ENCODE data around the gene MED8.

MED8 gene

DNA sequence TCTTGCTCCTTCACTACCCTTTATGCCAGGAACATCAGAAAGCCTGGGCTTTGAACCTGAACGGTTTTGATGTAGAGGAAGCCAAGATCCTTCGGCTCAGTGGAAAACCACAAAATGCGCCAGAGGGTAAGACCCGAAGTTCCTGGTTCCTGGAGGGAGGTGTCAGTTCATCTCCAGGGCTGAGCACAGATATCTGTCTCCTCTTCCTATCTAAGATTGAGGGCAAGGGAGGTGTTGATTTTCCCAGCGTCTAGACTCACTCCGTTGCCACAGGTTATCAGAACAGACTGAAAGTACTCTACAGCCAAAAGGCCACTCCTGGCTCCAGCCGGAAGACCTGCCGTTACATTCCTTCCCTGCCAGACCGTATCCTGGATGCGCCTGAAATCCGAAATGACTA lies 29.9 kb downstream of the MED8 start:
- H3K27me3 Mint-ChIP-seq, result no peaks in the 10 kb centered on the region
- H3K9me3 Mint-ChIP-seq, result no peaks in the 10 kb centered on the region
- DNase-seq, result no peak
- no peak for ATAC-seq
- H3K4me1 Mint-ChIP-seq, result peaks cover 63% of the 10 kb centered on the region
- peak overlapping the region; percentile 80 to 94 for H3K27ac Mint-ChIP-seq
- peak overlapping the region; percentile 94 to 98 for H3K4me3 Mint-ChIP-seq

DNA sequence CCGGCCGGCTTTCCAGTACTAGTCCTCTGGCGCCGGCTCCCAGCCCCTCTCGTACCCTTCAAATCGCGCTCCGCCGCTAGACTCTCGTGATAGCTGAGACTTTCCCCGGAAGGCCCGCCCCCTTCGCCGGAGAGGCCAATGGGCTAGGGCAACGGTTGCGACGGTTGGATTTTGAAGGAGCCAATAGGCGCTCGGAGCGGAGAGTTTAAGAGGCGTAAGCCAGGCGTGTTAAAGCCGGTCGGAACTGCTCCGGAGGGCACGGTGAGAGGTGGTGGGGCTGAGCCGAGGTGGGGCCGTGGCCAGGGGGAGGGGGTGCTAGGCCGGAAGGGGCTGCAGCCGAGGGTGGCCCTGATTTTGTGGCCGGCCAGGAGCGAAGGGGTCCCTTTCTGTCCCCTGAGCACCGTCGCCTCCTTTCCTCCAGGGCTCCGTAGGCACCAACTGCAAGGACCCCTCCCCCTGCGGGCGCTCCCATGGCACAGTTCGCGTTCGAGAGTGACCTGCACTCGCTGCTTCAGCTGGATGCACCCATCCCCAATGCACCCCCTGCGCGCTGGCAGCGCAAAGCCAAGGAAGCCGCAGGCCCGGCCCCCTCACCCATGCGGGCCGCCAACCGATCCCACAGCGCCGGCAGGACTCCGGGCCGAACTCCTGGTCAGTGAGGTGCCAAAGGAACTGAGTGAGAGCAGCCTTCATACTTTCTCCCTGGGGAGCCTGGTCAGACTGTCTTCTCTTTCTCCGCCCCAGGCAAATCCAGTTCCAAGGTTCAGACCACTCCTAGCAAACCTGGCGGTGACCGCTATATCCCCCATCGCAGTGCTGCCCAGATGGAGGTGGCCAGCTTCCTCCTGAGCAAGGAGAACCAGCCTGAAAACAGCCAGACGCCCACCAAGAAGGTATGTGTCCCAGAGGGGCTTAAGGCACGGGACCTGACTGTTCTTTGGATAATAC lies 30.6 kb downstream of the MED8 start, which contains the start of gene CDC20:
Gene CDC20 (plus strand): TSS at position 236 of the 948 bp plus-strand sequence. CDS start 235 bp downstream, at position 471.
- Mint-ChIP-seq H3K9me3 (no peaks in the 10 kb centered on the region), H3K27ac (peak within 1 kb of the TSS; percentile 95 to 96), H3K4me3 (peak within 1 kb of the TSS; percentile 94 to 98), H3K27me3 (no peaks in the 10 kb centered on the region), H3K4me1 (peaks cover 56% of the 10 kb centered on the region)
- DNase-seq, result peak; percentile 98 to 99
- peak; percentile 98 for ATAC-seq

DNA sequence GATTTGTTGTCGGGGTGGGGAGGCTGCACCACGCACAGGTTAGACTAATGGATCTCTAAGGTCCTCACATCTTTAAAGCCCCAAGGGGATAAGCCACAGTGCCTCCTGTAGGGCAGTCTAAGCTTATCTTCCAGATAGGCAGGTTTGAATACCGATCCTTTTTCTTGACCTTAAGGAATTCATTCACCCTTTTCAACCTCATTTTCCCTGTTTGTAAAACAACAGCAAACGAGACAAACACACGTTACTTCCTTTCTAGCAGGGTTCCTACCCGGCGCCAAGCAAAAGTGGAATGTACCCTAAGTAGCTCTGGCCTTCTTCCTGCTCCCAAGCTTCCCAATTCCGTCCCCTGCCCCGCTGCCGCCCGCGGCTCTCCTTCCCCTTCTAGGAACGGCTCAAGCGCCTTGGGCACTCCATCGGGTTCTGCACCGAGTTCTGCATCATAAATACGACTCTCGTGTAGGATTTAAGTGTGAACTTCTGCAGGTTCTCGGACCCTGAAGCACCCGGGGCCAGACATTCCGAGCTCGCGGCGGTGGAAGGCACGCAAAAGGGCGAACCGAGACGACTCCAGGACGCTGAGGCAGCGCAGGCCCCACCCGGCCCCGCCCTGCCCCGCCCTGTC lies 31.4 kb downstream of the MED8 start:
- ATAC-seq, result peak; percentile 38
- Mint-ChIP-seq H3K9me3 (no peaks in the 10 kb centered on the region), H3K4me1 (peaks cover 48% of the 10 kb centered on the region), H3K4me3 (peak overlapping the region; percentile 94 to 98), H3K27ac (peak overlapping the region; percentile 95 to 96), H3K27me3 (no peaks in the 10 kb centered on the region)
- no peak for DNase-seq

DNA sequence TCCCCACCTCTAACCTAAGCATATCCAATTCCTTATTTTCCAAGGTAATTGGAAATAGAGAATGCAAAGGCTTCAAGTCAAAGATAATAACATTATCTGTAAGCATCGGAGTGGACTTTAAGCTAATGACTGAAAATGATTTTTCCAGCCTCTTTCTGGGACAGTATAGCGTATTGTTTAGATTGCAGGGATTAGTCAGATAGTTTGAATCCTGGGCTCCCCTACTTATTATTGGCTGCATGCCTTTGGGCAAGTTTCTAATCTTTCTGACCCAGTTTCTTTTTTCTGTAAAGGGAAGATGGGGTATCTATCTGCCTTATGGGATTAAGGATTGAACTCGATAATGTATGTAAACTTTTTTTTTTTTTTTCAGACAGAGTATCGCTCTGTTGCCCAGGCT lies 32.3 kb downstream of the MED8 start:
- no peak for DNase-seq
- Mint-ChIP-seq H3K9me3 (no peaks in the 10 kb centered on the region), H3K27me3 (no peaks in the 10 kb centered on the region), H3K4me3 (peak overlapping the region in 1 of 2 donors; percentile 98), H3K27ac (no peak overlapping the region), H3K4me1 (peaks cover 38% of the 10 kb centered on the region)
- ATAC-seq, result no peak

DNA sequence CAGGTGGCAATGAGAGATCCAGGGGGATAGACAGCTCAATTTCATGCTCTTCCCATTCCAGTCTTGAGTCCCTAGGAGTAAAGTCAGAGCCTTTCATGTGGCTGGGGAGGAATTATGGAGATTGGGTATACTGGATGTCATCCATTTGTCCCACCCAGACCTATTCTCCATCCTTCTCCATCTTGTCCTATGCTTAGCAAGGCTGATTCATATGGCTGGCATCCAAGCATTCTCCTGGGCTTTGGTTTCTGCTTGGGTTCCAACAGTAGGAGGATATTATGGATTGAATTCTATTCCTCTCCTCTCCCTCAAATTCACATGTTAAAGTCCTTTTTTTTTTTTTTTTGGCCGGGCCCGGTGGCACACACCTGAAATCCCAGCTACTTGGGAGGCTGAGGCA lies 34.7 kb downstream of the MED8 start:
- H3K27ac Mint-ChIP-seq, result no peak overlapping the region
- no peak overlapping the region for H3K4me3 Mint-ChIP-seq
- no peaks in the 10 kb centered on the region for H3K27me3 Mint-ChIP-seq
- no peak for DNase-seq
- H3K9me3 Mint-ChIP-seq, result no peaks in the 10 kb centered on the region
- peaks cover 18% of the 10 kb centered on the region for H3K4me1 Mint-ChIP-seq
- no peak for ATAC-seq

DNA sequence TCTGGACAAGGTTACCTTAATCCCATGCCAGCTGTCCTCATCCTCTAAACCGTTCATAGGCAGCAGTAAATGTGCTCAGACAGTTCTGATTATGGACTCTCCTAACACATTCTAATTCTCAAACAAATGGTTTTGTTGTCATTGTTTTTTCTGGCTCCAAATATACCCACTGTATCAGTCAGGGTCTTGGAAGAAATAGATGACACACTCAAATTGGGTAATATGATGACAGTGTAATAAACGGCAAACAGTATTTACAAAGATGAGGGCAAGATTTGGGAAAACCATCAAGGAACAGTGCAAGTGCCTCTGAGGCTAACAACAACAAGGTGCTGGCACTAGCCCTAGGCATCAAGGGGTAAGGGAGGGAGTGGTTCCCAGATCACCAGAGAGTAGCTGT lies 35.1 kb downstream of the MED8 start:
- H3K27me3 Mint-ChIP-seq, result no peaks in the 10 kb centered on the region
- ATAC-seq (no peak), DNase-seq (no peak)
- H3K4me1 Mint-ChIP-seq, result peaks cover 18% of the 10 kb centered on the region
- H3K27ac Mint-ChIP-seq, result no peak overlapping the region
- H3K9me3 Mint-ChIP-seq, result no peaks in the 10 kb centered on the region
- H3K4me3 Mint-ChIP-seq, result no peak overlapping the region

DNA sequence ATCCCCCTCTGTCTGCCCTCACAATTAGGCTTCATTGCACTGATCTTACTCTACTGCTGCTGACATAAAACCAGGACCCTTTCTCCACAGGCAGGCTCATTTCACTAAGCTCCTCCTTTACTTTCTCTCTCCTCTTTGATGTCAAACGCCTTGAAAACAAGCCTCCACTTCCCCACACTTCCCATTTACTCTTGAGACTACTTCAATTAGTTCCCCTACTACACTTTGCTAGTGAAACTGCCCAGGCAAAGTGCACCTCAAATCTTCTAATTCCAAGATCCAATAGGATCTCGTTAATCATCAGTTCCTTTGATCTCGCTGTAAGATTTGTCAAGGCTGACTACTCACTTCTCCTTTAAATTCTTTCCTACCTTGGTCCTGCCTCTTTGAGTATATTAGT lies 36.7 kb downstream of the MED8 start:
- no peak for DNase-seq
- no peaks in the 10 kb centered on the region for H3K9me3 Mint-ChIP-seq
- no peak for ATAC-seq
- no peak overlapping the region for H3K4me3 Mint-ChIP-seq
- H3K27ac Mint-ChIP-seq, result peak overlapping the region in 1 of 2 donors; percentile 11
- H3K4me1 Mint-ChIP-seq, result peaks cover 19% of the 10 kb centered on the region
- H3K27me3 Mint-ChIP-seq, result no peaks in the 10 kb centered on the region

DNA sequence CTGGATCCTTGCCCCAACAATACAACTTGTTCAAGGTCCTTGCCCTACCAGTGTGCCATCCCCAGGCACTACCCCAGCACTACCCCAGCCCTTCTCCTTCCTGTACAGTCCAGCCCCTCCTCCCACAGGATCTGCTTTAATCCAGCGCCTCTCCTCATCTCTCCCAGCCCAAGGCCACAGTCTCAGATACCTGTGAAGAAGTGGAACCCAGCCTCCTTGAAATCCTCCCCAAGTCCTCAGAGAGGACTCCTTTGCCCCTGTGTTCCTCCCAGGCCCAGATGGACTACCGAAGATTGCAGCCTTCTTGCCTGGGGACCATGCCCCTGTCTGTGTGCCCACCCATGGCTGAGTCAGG lies 37.3 kb downstream of the MED8 start:
- H3K4me3 Mint-ChIP-seq, result no peak overlapping the region
- DNase-seq, result no peak
- H3K9me3 Mint-ChIP-seq, result no peaks in the 10 kb centered on the region
- H3K4me1 Mint-ChIP-seq, result peaks cover 16% of the 10 kb centered on the region
- no peak overlapping the region for H3K27ac Mint-ChIP-seq
- H3K27me3 Mint-ChIP-seq, result no peaks in the 10 kb centered on the region
- ATAC-seq, result no peak

DNA sequence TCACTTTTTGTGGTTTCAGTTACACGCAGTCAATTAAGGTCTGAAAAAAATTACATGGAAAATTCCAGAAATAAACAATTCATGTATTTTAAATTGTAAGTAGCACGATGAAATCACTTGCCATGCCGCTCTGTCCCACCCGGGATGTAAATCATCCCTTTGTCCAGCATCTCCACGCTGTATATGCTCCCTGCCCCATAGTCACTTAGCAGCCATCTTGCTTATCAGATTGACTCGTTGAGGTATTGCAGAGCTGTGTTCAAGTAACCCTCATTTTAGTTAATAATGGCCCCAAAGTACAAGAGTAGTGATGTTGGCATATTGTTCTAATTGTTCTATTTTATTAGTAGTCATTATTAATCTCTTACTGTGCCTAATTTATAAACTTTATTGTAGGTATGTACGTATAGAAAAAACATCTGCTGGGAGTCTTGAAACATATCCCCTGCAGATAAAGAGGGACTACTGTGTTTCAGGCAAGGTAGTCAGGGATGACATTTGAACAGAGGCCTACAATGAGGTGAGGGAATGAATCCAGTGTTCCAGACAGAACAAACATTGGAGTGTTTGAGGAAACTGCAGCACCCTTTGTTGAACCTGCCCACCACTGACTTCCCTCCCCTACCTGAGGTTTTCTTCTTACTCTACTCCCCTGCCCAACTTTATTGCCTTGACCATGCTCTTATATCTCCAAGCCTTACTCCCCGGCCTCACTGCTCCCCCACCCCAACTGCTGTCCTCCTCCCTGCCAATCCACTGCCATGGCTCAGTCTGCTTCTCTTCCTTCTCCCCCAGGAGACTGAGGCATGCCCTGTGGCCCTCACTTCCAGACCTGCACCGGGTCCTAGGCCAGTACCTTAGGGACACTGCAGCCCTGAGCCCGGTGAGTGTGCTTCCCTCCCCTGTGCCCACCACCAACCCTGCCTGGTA lies 37.9 kb downstream of the MED8 start:
- no peak overlapping the region for H3K4me3 Mint-ChIP-seq
- DNase-seq, result no peak

DNA sequence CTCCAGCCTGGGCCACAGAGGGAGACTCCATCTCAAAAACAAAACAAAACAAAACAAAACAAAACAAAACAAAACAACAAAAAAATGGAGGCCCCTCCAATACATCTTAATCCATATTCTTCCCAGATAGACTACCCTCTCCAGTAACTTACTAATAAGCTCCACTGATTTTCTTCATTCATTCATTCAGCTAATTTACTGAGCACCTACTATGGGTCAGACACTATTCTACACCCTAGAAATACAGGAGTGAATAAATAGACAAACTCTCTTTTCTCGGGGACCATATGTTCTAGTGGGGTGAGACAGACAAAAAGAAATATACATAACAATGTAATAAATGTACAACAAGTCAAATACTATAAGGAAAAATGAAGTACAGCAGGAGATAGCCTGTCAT lies 38.6 kb downstream of the MED8 start:
- no peaks in the 10 kb centered on the region for H3K9me3 Mint-ChIP-seq
- H3K27me3 Mint-ChIP-seq, result no peaks in the 10 kb centered on the region
- DNase-seq (no peak), ATAC-seq (no peak)
- H3K4me3 Mint-ChIP-seq, result no peak overlapping the region
- H3K27ac Mint-ChIP-seq, result peak overlapping the region in 1 of 2 donors; percentile 85
- H3K4me1 Mint-ChIP-seq, result peaks cover 16% of the 10 kb centered on the region

More for the DNA sequence above, 37.9 kb downstream of the MED8 start:
- Mint-ChIP-seq H3K27me3 (no peaks in the 10 kb centered on the region), H3K9me3 (no peaks in the 10 kb centered on the region), H3K27ac (no peak overlapping the region), H3K4me1 (peaks cover 16% of the 10 kb centered on the region)
- ATAC-seq, result no peak

DNA sequence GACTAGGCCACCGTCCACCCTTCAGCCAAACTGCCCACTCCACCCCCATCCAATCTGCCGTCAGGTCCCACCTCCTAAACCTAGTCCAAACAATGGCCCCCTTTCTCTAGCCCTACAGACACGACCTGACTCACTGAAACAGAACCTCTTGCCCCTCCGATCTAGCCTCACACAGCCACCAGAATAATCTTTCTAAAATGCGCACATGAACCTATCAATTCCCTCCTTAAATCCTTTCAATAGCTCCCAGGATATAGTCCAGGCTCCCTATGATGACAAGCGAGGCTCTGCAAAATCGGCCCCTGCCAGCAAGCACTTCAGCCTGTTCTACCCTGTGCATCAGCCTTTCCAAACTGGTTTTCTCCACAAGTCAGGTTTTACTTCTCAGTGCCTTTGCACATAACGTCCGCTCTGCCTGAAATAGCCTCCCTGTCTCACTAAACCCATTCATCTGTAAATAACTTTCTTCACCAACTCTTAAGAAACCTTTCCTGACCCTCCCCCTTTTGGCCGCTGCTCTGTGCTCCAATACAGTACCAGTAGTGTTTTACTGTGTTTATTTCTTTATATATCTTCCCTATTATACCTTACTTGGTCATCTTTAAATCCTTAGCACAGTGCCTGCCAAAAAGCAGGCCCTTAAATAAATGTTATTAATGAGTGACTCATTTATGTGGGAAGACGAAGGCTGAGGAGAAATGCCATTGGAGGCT lies 39.9 kb downstream of the MED8 start:
- Mint-ChIP-seq H3K27ac (peak overlapping the region; percentile 63 to 94), H3K4me1 (peaks cover 16% of the 10 kb centered on the region), H3K4me3 (peak overlapping the region; percentile 53 to 59), H3K9me3 (no peaks in the 10 kb centered on the region), H3K27me3 (no peaks in the 10 kb centered on the region)
- no peak for ATAC-seq
- no peak for DNase-seq

DNA sequence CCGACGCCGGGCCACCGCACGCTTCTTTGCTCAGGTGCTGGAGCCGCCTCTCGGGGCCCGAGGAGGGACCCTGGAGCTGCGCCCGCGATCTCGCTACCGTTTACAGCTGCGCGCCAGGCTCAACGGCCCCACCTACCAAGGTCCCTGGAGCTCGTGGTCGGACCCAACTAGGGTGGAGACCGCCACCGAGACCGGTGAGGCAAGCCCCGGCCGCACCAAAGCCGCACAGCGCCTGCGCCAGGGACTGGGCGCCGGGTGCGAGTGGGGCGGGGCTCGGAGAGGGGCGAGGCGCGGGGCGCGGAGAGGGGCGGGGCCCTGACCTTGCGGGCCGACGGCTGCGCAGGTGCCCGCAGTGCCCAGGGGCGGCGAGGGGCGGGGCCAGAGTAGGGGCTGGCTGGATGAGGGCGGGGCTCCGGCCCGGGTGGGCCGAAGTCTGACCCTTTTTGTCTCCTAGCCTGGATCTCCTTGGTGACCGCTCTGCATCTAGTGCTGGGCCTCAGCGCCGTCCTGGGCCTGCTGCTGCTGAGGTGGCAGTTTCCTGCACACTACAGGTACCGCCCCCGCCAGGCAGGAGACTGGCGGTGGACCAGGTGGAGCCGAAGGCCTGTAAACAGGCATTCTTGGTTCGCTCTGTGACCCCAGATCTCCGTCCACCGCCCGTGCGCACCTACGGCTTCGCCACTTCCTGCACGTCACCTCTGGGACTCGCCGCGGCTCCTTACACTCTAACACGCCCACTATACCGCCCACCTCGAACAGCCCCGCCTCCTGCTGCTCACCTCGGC lies 40.6 kb downstream of the MED8 start:
- peak overlapping the region; percentile 53 to 59 for H3K4me3 Mint-ChIP-seq
- no peaks in the 10 kb centered on the region for H3K9me3 Mint-ChIP-seq
- peaks cover 16% of the 10 kb centered on the region for H3K4me1 Mint-ChIP-seq
- ATAC-seq (peak; percentile 83), DNase-seq (peak; percentile 55 to 61)
- H3K27me3 Mint-ChIP-seq, result no peaks in the 10 kb centered on the region
- peak overlapping the region; percentile 59 to 94 for H3K27ac Mint-ChIP-seq

DNA sequence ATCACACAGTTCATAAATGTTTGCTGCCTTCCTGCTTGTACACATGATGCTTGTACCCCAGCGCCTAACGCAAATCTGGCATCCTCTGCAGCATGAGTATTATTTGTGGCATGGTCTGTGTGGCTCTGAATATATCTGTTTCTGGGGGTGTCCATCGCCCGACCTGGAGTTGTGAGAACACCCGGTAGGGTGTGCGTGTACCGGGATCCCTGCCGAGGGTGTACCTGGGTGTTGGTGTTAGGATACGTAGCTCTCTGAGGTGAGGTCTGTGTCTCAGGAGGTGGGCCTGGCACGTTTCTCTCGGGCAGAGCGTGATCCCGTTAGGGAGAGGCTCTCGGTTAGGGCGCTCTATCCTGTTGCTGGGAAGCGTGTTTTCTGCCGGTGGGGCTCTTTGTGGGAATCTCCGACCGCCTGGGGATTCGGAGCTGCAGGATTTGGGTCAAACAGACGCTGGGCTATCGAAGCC lies 41.2 kb downstream of the MED8 start:
- peak overlapping the region; percentile 14 to 51 for H3K4me3 Mint-ChIP-seq
- H3K9me3 Mint-ChIP-seq, result no peaks in the 10 kb centered on the region
- H3K4me1 Mint-ChIP-seq, result peaks cover 16% of the 10 kb centered on the region
- H3K27me3 Mint-ChIP-seq, result no peaks in the 10 kb centered on the region
- DNase-seq (no peak), ATAC-seq (no peak)
- no peak overlapping the region for H3K27ac Mint-ChIP-seq

DNA sequence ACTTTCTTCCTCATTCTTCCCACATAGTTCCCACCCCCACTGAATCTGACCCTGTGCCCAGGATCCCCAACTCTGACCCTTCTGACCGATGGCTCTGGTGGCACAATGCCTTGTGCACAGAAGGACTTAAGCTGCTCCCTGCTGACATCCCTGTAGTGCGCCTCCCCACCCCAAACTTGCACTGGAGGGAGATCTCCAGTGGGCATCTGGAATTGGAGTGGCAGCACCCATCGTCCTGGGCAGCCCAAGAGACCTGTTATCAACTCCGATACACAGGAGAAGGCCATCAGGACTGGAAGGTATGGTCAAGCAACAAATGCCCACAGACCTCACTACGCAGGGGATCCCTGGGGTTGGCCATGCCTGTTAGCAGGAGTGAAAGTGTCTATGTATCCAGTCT lies 43.0 kb downstream of the MED8 start:
- no peak overlapping the region for H3K4me3 Mint-ChIP-seq
- DNase-seq (no peak), ATAC-seq (no peak)
- peaks cover 16% of the 10 kb centered on the region for H3K4me1 Mint-ChIP-seq
- H3K27ac Mint-ChIP-seq, result no peak overlapping the region
- no peaks in the 10 kb centered on the region for H3K9me3 Mint-ChIP-seq
- no peaks in the 10 kb centered on the region for H3K27me3 Mint-ChIP-seq
